HCT116 (cell line): Measurements from ENCODE around the gene PLRG1.

Experiments used
- EGR1 ChIP-seq: IDR thresholded peaks from 2 replicates; pipeline ENCODE4 v1.6.1; 2012; ENCODE audit warnings: low read depth
- POLR2AphosphoS5 ChIP-seq: IDR thresholded peaks from 2 replicates; pipeline ENCODE4 v1.6.1; 2011; ENCODE audit warnings: mild to moderate bottlenecking, low read depth, low read length, moderate library complexity
- TF ChIP-seq, protein P1 (sequence below): IDR thresholded peaks from 2 replicates; pipeline ENCODE4 v1.6.1; 2012
- TF ChIP-seq, protein P2 (sequence below): IDR thresholded peaks from 2 replicates; pipeline ENCODE4 v1.6.1; 2012; ENCODE audit warnings: low read depth

DNA sequence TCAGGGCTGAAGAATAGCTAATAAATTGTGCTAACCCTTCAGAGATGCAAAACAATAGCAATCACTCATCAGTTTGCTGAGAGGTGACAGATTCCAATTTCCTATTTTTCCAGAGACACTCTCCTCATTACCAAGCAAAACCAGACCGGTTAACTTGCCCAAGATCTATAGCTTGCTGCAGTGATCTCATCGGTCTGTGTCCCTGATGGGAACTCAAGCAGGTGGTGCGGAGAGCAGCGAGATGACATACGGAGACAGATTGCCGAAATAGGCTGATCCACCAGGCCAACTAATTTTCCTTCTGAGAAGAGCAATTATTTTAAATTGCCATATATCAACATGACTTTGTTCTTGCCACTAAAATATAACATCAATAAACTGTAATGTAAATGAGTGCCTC lies 48.1 kb downstream of the PLRG1 start:
- TF ChIP-seq POLR2AphosphoS5: no peak
- TF ChIP-seq, protein P1, sequence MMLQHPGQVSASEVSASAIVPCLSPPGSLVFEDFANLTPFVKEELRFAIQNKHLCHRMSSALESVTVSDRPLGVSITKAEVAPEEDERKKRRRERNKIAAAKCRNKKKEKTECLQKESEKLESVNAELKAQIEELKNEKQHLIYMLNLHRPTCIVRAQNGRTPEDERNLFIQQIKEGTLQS: no peak
- no peak for TF ChIP-seq EGR1
- TF ChIP-seq, protein P2, sequence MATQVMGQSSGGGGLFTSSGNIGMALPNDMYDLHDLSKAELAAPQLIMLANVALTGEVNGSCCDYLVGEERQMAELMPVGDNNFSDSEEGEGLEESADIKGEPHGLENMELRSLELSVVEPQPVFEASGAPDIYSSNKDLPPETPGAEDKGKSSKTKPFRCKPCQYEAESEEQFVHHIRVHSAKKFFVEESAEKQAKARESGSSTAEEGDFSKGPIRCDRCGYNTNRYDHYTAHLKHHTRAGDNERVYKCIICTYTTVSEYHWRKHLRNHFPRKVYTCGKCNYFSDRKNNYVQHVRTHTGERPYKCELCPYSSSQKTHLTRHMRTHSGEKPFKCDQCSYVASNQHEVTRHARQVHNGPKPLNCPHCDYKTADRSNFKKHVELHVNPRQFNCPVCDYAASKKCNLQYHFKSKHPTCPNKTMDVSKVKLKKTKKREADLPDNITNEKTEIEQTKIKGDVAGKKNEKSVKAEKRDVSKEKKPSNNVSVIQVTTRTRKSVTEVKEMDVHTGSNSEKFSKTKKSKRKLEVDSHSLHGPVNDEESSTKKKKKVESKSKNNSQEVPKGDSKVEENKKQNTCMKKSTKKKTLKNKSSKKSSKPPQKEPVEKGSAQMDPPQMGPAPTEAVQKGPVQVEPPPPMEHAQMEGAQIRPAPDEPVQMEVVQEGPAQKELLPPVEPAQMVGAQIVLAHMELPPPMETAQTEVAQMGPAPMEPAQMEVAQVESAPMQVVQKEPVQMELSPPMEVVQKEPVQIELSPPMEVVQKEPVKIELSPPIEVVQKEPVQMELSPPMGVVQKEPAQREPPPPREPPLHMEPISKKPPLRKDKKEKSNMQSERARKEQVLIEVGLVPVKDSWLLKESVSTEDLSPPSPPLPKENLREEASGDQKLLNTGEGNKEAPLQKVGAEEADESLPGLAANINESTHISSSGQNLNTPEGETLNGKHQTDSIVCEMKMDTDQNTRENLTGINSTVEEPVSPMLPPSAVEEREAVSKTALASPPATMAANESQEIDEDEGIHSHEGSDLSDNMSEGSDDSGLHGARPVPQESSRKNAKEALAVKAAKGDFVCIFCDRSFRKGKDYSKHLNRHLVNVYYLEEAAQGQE: no peak
